Keratinocyte (primary cell): ENCODE measurements around the gene RTBDN. TPM values are rescaled to one million over a fixed set of nuclear protein-coding genes. Genes with fewer than 3 reads are reported as not detected.
"Not testable (repeated sequence)": the region's sequence is repeated elsewhere in the genome, so short reads cannot be mapped to it uniquely, and the experiment has no call there.

ENCODE experiments used
- DNase-seq: peaks from one replicate; pipeline ENCODE4 v3.0.0-alpha.2; 2011; ENCODE audit warnings: low read depth, missing footprints, low spot score
- FAIRE-seq: peaks from 2 replicates; lab custom pipeline; 2011; peaks lifted over from hg19 to GRCh38; lab: Jason Lieb, UNC
- H2AFZ ChIP-seq: 2 replicates; pipeline ENCODE4 v1.6.0; 2012; ENCODE audit warnings: low read length, control low read depth, inconsistent platforms; ENCODE audit not compliant: control insufficient read depth
- H3K27ac ChIP-seq: 2 replicates; pipeline ENCODE4 v1.5.1; 2011; ENCODE audit warnings: low read length; ENCODE audit not compliant: control insufficient read depth, insufficient read depth
- H3K27me3 ChIP-seq: 3 replicates; pipeline ENCODE4 v1.6.0; 2011; ENCODE audit warnings: low read length; ENCODE audit not compliant: control insufficient read depth, insufficient read depth; ENCODE audit errors: extremely low read depth
- H3K36me3 ChIP-seq, 2 experiments: 2 replicates in 1 of 2; 3 replicates in 1 of 2; pipeline ENCODE4 v1.5.1; 2011; ENCODE audit warnings: low read length in 2 of 2, mild to moderate bottlenecking in 1 of 2; ENCODE audit not compliant: control insufficient read depth in 2 of 2, insufficient read depth in 2 of 2; ENCODE audit errors: extremely low read depth in 1 of 2
- H3K4me1 ChIP-seq: 3 replicates; pipeline ENCODE4 v1.5.1; 2011; ENCODE audit warnings: low read length; ENCODE audit not compliant: control insufficient read depth, insufficient read depth; ENCODE audit errors: extremely low read depth
- H3K4me2 ChIP-seq: 3 replicates; pipeline ENCODE4 v1.6.0; 2011; ENCODE audit warnings: low read depth, low read length; ENCODE audit not compliant: control insufficient read depth, insufficient read depth; ENCODE audit errors: extremely low read depth
- H3K4me3 ChIP-seq, 3 experiments: fragments of 200-600 bp in 1 of 3; sonication (generic) in 1 of 3; 2 replicates in 2 of 3; 3 replicates in 1 of 3; pipeline ENCODE4 v1.5.1; 2011 to 2016; ENCODE audit warnings: low read length in 3 of 3, mild to moderate bottlenecking in 3 of 3, control low read depth in 2 of 3, inconsistent platforms in 1 of 3, low read depth in 1 of 3, mixed read lengths in 1 of 3, mixed run types in 1 of 3, moderate library complexity in 1 of 3; ENCODE audit not compliant: control insufficient read depth in 2 of 3, insufficient read depth in 2 of 3; ENCODE audit errors: extremely low read depth in 1 of 3
- H3K79me2 ChIP-seq: 2 replicates; pipeline ENCODE4 v1.6.0; 2012; ENCODE audit warnings: low read length; ENCODE audit not compliant: control insufficient read depth, insufficient read depth
- H3K9ac ChIP-seq: 3 replicates; pipeline ENCODE4 v1.6.0; 2011; ENCODE audit warnings: low read length; ENCODE audit not compliant: control insufficient read depth, insufficient read depth; ENCODE audit errors: extremely low read depth
- H3K9me1 ChIP-seq: 3 replicates; pipeline ENCODE4 v1.6.0; 2011; ENCODE audit warnings: low read length; ENCODE audit not compliant: control insufficient read depth, insufficient read depth; ENCODE audit errors: extremely low read depth
- H3K9me3 ChIP-seq: 2 replicates; pipeline ENCODE4 v1.5.1; 2012; ENCODE audit warnings: low read depth, low read length; ENCODE audit not compliant: control insufficient read depth
- H4K20me1 ChIP-seq: 3 replicates; pipeline ENCODE4 v1.6.0; 2011; ENCODE audit warnings: low read length; ENCODE audit not compliant: control insufficient read depth, insufficient read depth; ENCODE audit errors: extremely low read depth
- EZH2 ChIP-seq: IDR thresholded peaks from one replicate; pipeline ENCODE4 v1.6.1; 2012; ENCODE audit warnings: inconsistent platforms, mild to moderate bottlenecking, low read length, moderate library complexity
- dilution Hi-C: fragments of 300-500 bp; cut with MboI; formaldehyde crosslinking; loops from one replicate; pipeline ENCODE4 v1.7.0; 2020; ENCODE audit warnings: low sequenced_read_pairs; ENCODE audit not compliant: extremely low pct_ligation_motif_present
- polyA plus RNA-seq, 5 experiments: library from polyadenylated mRNA; depleted of rRNA in 3 of 5; stranded (reverse) in 3 of 5; stranded (forward) in 1 of 5; unstranded in 1 of 5; fragments of >200 nt; gene quantifications; 1 replicate in 1 of 5; 2 replicates in 3 of 5; 3 replicates in 1 of 5; pipeline versions ENCODE4 v1.2.1 to v1.2.3, GENCODE V29; 2011 to 2012; ENCODE audit warnings: missing spikeins in 2 of 5, low read depth in 1 of 5, low replicate concordance in 1 of 5
- TF ChIP-seq, protein P1 (sequence below), 3 experiments: IDR thresholded peaks in 1 of 3; conservative IDR thresholded peaks in 1 of 3; optimal IDR thresholded peaks in 1 of 3; 2 replicates in 2 of 3; 3 replicates in 1 of 3; pipeline versions ENCODE3 to v1.5.1; 2011; ENCODE audit warnings: low read length in 3 of 3, mild to moderate bottlenecking in 3 of 3, moderate library complexity in 2 of 3, control low read depth in 1 of 3, inconsistent platforms in 1 of 3; ENCODE audit not compliant: insufficient read depth in 2 of 3; ENCODE audit errors: extremely low read depth in 1 of 3

Gene RTBDN
- polyA plus RNA-seq, 1 donor (not counting 4 experiments of a cell fraction or from before 2014, with no cell fraction given): not detected

- Histone ChIP-seq H3K9me3 (no peaks in the 10 kb centered on the region), H3K79me2 (peaks cover 13% of the 10 kb centered on the region), H3K4me3 (peak overlapping the region; percentile 87 to 95 (median 92)), H2AFZ (no peak overlapping the region), H4K20me1 (no peaks in the 10 kb centered on the region), H3K36me3 (peaks cover 4 to 9% of the 10 kb centered on the region in 2 experiments), H3K27ac (peak overlapping the region; percentile 52), H3K4me1 (peaks cover 27% of the 10 kb centered on the region), H3K27me3 (no peaks in the 10 kb centered on the region), H3K4me2 (peak overlapping the region; percentile 94), H3K9ac (peak overlapping the region; percentile 89), H3K9me1 (no peaks in the 10 kb centered on the region)
- no peak for TF ChIP-seq EZH2
- TF ChIP-seq, protein P1, sequence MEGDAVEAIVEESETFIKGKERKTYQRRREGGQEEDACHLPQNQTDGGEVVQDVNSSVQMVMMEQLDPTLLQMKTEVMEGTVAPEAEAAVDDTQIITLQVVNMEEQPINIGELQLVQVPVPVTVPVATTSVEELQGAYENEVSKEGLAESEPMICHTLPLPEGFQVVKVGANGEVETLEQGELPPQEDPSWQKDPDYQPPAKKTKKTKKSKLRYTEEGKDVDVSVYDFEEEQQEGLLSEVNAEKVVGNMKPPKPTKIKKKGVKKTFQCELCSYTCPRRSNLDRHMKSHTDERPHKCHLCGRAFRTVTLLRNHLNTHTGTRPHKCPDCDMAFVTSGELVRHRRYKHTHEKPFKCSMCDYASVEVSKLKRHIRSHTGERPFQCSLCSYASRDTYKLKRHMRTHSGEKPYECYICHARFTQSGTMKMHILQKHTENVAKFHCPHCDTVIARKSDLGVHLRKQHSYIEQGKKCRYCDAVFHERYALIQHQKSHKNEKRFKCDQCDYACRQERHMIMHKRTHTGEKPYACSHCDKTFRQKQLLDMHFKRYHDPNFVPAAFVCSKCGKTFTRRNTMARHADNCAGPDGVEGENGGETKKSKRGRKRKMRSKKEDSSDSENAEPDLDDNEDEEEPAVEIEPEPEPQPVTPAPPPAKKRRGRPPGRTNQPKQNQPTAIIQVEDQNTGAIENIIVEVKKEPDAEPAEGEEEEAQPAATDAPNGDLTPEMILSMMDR (optimal IDR thresholded peaks at IDR 0.05 in 1 of 3, IDR thresholded peaks at IDR 0.05 in 1 of 3, conservative IDR thresholded peaks at IDR 0.05 in 1 of 3; ENCODE audit: extremely low read depth in 1 of 3, insufficient read depth in 2 of 3, low read length in 3 of 3): no peak
- dilution Hi-C loops: no loop called here
- DNase-seq: no peak
- no peak for FAIRE-seq
Measured at GRCh38 chr19:12800466-12800770, 34.0 kb downstream of the RTBDN start.

GRCh38 chr19:12799742-12800465, 34.5 kb downstream of the RTBDN start:
- no peak for FAIRE-seq
- Histone ChIP-seq H3K9me3 (no peaks in the 10 kb centered on the region), H2AFZ (no peak overlapping the region), H3K36me3 (peaks cover 4 to 9% of the 10 kb centered on the region in 2 experiments), H3K27ac (no peak overlapping the region), H3K9ac (no peak overlapping the region), H3K27me3 (no peaks in the 10 kb centered on the region), H3K4me1 (peaks cover 27% of the 10 kb centered on the region), H4K20me1 (no peaks in the 10 kb centered on the region), H3K79me2 (peaks cover 13% of the 10 kb centered on the region), H3K4me2 (peak overlapping the region; percentile 94), H3K4me3 (no peak overlapping the region), H3K9me1 (no peaks in the 10 kb centered on the region)
- dilution Hi-C loops: no loop called here
- no peak for TF ChIP-seq EZH2
- TF ChIP-seq, protein P1 (optimal IDR thresholded peaks at IDR 0.05 in 1 of 3, IDR thresholded peaks at IDR 0.05 in 1 of 3, conservative IDR thresholded peaks at IDR 0.05 in 1 of 3; ENCODE audit: extremely low read depth in 1 of 3, insufficient read depth in 2 of 3, low read length in 3 of 3): no peak
- DNase-seq: no peak

DNA sequence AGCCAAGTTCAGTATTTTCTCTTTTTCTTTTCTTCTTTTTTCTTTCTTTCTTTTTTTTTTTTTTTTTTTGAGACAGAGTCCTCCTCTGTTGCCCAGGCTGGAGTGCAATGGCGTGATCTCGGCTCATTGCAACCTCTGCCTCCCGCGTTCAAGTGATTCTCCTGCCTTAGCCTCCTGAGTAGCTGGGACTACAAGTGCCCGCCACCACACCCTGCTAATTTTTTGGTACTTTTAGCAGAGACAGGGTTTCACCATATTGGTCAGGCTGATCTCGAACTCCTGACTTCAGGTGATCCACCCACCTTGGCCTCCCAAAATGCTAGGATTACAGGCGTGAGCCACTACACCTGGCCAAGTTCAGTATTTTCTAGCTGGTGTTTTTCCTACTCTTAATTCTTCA, 36.8 kb downstream of the RTBDN start:
- H3K4me1 ChIP-seq: peaks cover 29% of the 10 kb centered on the region
- H3K9me1 ChIP-seq, H3K9me3 ChIP-seq, H2AFZ ChIP-seq, dilution Hi-C loops, DNase-seq, H3K36me3 ChIP-seq, H3K4me2 ChIP-seq, FAIRE-seq, H3K27me3 ChIP-seq, H3K27ac ChIP-seq, H4K20me1 ChIP-seq, H3K4me3 ChIP-seq, H3K9ac ChIP-seq: not testable (repeated sequence)
- H3K79me2 ChIP-seq: peaks cover 19% of the 10 kb centered on the region
